Measurements from ENCODE around the gene GPRC5C.
A peak's percentile ranks its signal among the peaks of the same experiment; 100 is the strongest.
"Not testable (repeated sequence)": the region's sequence is repeated elsewhere in the genome, so short reads cannot be mapped to it uniquely, and the experiment has no call there.

The GPRC5C gene

DNA sequence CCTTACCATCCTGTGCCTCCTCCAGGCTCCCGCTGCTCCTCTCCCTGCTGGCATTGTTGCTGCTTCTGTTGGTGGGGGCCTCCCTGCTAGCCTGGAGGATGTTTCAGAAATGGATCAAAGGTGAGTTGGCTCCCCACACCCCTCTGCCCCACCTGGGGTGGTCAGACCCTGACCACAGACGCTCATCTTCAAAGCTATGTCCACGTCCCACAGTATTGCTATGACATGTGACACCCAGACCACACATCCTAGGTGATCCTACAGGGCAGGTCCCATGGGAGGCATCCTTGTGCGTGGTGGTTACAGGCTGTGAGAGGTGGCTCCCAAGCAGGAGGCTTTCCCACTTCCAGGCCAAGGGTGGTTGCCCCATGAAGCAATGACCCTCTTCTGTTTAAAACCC, 45.5 kb downstream of the GPRC5C start:
- DNase-seq: no peak

DNA sequence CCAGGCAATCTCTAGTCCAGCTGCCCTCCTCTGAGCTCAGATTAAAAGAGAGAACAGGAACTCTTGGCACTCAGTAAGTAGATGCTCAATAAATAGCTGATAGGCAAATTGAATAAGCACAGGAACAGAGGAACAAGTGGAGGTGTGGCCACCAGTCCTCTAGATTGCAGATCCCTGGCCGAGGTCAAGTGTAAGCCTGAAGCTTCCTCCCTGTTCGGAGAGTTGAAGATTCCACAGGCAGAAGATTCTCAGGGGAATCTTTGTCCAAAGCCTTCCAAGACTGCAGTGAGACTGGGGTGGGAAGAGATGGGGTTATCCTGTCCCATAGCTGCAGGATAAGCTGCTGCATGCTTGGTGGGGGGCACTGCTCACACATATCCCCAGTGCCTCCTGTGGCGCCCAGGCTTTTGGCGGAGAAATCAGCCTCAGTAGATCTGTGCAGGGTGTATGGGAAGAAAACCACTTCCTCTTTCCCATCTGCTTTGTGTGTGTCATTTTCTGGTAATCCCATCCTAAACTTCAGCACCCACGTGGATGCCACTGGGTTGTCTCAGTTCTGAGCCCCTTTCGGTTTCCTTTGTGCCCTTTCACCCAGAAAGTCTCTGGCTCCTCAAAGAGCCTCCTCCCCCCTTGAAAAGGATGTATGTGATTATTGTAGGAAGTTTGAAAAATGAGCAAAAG, 46.7 kb downstream of the GPRC5C start:
- peak; percentile 9 to 87 for DNase-seq

DNA sequence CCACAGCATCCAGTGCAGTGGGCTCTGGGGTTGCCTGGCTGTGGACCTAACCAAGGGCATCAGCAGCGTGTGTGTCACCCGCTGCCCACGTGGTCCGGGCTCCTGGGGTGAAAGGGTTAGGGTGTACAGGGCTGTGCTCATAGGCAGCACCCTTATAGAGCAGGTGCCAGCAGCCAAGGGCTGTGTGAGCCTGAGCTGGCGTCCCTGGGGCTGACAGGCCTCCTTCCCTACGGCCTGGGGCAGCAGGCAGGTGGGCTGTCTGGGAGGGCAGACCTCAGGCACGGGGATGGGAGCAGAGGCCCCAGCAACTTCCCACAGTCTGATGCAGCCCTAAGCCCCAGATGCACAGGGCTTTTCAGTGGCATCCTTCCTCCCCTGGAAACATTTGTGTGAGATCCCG, 48.4 kb downstream of the GPRC5C start:
- no peak for DNase-seq

DNA sequence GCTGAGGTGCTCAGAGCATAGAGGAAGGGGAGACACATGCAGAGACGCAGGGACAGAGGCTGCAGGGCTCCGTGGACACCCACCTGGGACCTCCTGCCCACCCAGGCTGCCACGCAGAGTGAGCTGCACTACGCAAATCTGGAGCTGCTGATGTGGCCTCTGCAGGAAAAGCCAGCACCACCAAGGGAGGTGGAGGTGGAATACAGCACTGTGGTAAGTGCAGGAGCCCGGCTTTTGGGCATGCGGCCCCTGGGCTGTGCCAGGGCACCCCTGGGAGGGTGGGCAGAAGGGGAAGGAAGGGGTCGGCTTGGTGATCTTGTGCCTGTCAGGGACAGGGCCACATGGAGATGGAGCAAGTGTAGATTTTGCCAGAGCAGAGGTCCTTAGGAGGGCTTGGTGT, 49.7 kb downstream of the GPRC5C start:
- no peak for DNase-seq

DNA sequence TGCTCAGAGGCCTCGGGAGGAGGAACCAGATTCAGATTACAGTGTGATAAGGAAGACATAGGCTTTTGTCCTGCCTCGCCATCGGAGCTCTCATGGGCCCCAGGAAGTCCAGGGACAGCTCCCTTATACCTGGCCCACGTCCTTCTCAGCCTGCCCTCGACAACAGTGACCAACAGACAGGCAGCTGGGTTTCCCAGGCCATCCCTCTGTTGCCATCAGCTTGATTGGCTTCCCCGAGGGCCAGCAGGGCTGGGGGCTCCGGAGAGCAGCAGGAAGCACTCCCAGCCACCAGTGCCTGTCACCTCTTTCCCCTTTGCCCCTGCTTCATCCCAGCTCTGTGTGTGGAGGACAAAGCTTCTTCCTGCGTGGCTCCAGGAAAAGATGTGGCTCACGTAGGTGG, 52.2 kb downstream of the GPRC5C start:
- DNase-seq: no peak

DNA sequence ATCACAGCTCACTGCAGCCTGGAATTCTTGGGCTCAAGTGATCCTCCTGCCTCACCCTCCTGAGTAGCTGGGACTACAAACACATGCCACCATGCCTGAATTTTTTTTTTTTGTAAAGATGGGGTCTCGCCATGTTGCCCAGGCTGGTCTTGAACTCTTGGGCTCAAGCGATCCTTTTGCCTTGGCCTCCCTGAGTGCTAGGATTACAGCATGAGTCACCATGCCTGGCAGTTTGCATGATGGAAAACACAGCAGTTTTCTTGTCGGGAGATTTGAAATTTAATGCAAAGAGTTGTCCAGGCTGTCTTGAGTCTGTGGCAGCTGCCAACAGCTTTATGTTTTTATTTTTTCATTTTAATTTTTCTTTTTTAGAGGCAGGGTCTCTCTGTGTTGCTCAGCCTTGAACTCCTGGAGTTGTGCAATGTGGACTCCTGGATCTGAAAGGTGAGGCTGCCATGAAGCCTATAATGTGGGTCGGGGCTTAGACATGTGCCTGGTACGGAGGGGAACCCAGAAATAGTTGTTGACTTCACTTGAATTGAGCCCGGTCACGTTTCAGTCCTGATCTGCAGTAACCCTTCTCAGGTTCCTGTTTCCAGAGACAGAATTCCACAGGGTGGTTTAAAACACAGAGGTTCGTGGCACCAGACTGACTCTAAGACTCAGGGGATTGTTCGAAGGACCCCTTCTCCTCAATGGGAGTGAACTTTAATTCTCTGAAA, 53.3 kb downstream of the GPRC5C start:
- no peak for DNase-seq

DNA sequence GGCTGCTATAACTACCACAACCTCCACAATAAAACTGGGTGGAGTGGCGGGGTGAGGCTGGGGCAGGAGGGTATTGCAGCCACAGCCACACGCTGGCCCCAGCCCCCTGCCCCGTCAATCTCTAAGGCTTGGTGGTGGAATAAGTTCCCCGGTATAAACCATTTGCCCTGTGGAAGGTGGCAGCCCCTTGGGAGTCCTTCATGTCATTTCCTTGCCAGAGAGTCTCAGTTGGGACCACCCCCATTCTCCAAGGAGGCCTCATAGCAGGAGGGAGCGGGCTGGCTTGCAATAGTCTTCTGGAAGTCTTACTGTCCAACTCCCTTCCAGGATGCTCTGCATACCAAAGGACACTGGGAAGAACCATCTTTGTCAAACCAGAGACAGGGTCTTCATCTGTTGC, 54.0 kb downstream of the GPRC5C start:
- DNase-seq: no peak

DNA sequence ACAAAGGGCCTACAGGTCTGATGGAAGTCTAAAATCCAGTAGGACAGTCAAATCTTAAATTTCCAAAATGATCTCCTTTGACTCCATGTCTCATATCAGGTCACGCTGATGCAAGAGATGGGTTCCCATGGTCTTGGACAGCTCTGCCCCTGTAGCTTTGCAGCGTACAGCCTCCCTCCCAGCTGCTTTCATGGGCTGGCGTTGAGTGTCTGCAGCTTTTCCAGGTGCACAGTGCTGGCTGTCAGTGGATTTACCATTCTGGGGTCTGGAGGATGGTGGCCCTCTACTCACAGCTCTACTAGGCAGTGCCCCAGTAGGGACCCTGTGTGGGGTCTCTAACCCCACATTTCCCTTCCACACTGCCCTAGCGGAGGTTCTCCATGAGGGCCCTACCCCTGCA, 56.4 kb downstream of the GPRC5C start:
- DNase-seq: not testable (repeated sequence)

DNA sequence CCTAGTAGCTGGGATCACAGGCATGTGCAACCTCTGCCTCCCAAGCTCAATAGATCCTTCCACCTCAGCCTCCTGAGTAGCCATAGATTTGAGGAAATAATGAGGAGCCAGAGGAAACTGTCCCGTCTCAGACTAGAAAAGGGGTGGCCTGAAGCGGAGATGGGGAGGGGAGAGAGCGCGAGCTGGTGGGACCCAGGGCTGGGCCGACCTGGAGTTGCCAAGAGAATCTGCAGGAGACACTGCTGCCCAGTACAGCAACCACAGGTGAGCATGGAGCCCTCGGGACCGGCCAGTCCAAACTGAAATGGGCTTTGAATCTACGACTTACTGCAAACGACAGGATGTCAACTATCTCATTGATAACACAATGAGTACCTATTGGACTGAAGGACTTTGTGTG, 58.8 kb downstream of the GPRC5C start:
- DNase-seq: no peak

DNA sequence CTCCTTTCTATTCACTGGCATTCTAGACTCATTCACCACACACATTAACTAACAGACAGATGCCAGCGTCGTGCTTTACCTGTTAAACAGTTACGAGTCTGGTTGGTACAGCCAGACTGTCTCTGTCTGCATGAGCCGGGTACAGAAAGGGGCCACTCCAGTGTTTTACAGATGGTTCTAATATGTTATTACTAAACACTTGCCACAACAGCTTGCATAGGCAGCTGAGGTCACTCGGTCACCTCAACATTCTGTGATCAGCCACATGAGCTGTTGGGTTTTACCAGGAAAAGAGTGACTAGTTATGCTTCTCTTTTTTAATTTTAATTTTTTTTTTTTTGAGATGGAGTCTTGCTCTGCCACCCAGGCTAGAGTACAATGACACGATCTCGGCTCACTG, 59.7 kb downstream of the GPRC5C start:
- no peak for DNase-seq

DNA sequence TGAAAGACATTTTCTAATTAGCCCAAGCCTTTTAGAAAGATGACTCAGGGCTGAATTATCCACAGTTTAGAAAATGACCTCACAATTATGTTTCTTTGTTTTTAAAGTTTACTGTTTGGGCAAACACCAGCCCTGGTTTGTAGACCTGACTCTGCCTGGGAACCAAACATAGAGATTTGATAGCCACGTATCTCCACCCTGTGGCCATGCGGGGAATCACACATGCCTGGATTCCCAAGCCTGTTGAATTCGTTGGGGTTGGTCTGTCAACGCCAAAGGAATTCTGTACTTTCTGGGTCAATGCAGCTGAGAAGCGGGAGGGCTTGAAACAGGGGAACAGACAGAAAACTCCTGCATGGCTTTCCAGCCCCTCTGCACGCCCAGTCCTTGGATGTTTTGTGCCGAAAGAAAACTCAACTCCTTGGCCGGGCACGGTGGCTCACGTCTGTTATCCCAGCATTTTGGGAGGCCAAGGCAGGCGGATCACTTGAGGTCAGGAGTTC, 61.5 kb downstream of the GPRC5C start:
- DNase-seq: peak; percentile 32 to 59
